Peyer's patch (tissue), 4 donors: ENCODE results near the gene CD81.

Experiments
- POLR2A ChIP-seq, 2 donors: fragments of 450-650 bp; IDR thresholded peaks; one replicate each; pipeline ENCODE4 v1.5.1; 2017; ENCODE audit warnings: antibody characterized with exemption in 2 of 2, mild to moderate bottlenecking in 2 of 2, moderate library complexity in 2 of 2
- TF ChIP-seq, protein P1 (sequence below), 6 experiments: fragments of 450-650 bp in 4 of 6; fragments of 200-600 bp in 2 of 6; sonication (generic) in 1 of 6; IDR thresholded peaks; one replicate each; pipeline ENCODE4 v1.5.1; 2017 to 2019; ENCODE audit warnings: antibody characterized with exemption in 6 of 6, mild to moderate bottlenecking in 3 of 6, moderate library complexity in 1 of 6

DNA sequence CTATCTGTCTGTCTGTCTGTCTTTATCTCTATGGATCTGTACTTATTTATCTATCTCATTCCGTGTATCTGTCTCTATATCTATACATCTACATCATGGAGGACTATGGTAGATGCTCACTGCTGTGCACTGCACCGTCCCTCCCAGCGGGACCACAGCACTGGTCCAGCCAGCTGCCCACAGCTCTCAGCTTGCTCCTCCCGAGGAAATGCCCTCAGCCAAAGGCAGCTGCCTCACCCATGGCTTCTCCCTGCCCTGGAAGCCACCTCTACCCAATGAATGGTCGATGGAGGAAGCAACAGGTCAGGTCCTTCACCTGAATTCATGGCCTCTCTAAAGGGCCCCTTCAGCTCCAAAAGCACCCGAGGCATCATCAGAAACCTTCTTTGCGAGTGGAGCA is 14.7 kb upstream of the CD81 start:
- TF ChIP-seq, protein P1, sequence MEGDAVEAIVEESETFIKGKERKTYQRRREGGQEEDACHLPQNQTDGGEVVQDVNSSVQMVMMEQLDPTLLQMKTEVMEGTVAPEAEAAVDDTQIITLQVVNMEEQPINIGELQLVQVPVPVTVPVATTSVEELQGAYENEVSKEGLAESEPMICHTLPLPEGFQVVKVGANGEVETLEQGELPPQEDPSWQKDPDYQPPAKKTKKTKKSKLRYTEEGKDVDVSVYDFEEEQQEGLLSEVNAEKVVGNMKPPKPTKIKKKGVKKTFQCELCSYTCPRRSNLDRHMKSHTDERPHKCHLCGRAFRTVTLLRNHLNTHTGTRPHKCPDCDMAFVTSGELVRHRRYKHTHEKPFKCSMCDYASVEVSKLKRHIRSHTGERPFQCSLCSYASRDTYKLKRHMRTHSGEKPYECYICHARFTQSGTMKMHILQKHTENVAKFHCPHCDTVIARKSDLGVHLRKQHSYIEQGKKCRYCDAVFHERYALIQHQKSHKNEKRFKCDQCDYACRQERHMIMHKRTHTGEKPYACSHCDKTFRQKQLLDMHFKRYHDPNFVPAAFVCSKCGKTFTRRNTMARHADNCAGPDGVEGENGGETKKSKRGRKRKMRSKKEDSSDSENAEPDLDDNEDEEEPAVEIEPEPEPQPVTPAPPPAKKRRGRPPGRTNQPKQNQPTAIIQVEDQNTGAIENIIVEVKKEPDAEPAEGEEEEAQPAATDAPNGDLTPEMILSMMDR (IDR thresholded peaks at IDR 0.05) = no peak
- no peak for TF ChIP-seq POLR2A (IDR thresholded peaks at IDR 0.05)
